Stomach smooth muscle (tissue), 2 donors: ENCODE data around the gene UGT1A10.
"Not testable (repeated sequence)": the region's sequence is repeated elsewhere in the genome, so short reads cannot be mapped to it uniquely, and the experiment has no call there.

Source experiments
- H3K27ac ChIP-seq: one replicate; pipeline ENCODE4 v1.7.0; 2013; ENCODE audit warnings: mild to moderate bottlenecking, low read length, inconsistent platforms
- H3K27me3 ChIP-seq, 2 donors: one replicate each; pipeline ENCODE4 v1.7.0; 2013; ENCODE audit warnings: low read length in 2 of 2; ENCODE audit not compliant: insufficient read depth in 2 of 2, control insufficient read depth in 1 of 2
- H3K36me3 ChIP-seq, 2 donors: one replicate each; pipeline ENCODE4 v1.7.0; 2013; ENCODE audit warnings: low read length in 2 of 2; ENCODE audit not compliant: control insufficient read depth in 2 of 2, insufficient read depth in 2 of 2
- H3K4me1 ChIP-seq: one replicate; pipeline ENCODE4 v1.7.0; 2013; ENCODE audit warnings: low read length; ENCODE audit not compliant: control insufficient read depth, insufficient read depth
- H3K4me3 ChIP-seq, 2 donors: one replicate each; pipeline ENCODE4 v1.7.0; 2013; ENCODE audit warnings: low read length in 2 of 2
- H3K9ac ChIP-seq, 2 donors: one replicate each; pipeline ENCODE4 v1.7.0; 2013; ENCODE audit warnings: low read length in 2 of 2, mild to moderate bottlenecking in 1 of 2
- H3K9me3 ChIP-seq, 2 donors: one replicate each; pipeline ENCODE4 v1.7.0; 2013; ENCODE audit warnings: low read length in 2 of 2; ENCODE audit not compliant: control insufficient read depth in 2 of 2
- donor health status: healthy.
- donor health status: Pancreatic carcinoma.

Gene UGT1A10

DNA sequence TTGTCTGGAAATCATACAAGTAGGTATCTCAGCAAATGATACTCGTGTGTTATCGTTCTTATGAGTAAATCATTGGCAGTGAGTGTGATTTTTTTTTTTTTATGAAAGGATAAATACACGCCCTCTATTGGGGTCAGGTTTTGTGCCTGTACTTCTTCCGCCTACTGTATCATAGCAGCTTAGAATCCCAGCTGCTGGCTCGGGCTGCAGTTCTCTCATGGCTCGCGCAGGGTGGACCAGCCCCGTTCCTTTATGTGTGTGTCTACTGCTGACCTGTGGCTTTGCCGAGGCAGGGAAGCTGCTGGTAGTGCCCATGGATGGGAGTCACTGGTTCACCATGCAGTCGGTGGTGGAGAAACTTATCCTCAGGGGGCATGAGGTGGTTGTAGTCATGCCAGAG is at the start of gene UGT1A10:
Gene UGT1A10 (plus strand): TSS at position 143 of the 400 bp plus-strand sequence. CDS start 75 bp downstream, at position 218.
- H3K36me3 ChIP-seq, H3K9me3 ChIP-seq, H3K4me1 ChIP-seq, H3K4me3 ChIP-seq, H3K27ac ChIP-seq, H3K9ac ChIP-seq, H3K27me3 ChIP-seq: not testable (repeated sequence)

DNA sequence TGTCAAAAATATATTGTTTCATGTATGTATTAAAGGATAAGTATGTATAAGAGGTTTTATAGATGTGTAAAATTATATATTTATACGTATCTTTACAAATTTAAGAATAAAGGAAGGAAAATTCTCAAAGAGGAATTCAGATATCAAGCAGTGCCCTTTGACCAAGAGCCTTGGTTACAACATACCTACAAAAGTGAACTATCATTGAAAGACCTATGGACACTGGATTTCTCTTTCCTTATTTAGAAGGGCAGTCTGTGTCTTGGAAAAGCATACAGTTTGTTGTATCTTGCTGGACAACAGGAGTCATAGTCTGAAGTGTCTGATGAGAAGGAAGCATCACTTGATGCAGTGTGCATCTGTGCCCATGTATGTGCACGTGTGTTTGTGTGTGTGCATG is 47.8 kb upstream of the UGT1A10 start:
- no peaks in the 10 kb centered on the region for H3K9me3 ChIP-seq
- no peak overlapping the region for H3K27ac ChIP-seq
- H3K36me3 ChIP-seq, result no peaks in the 10 kb centered on the region
- no peak overlapping the region for H3K9ac ChIP-seq
- no peaks in the 10 kb centered on the region for H3K4me1 ChIP-seq
- H3K4me3 ChIP-seq, result no peak overlapping the region
- H3K27me3 ChIP-seq, result peaks cover 3 to 4% of the 10 kb centered on the region in 2 donors

DNA sequence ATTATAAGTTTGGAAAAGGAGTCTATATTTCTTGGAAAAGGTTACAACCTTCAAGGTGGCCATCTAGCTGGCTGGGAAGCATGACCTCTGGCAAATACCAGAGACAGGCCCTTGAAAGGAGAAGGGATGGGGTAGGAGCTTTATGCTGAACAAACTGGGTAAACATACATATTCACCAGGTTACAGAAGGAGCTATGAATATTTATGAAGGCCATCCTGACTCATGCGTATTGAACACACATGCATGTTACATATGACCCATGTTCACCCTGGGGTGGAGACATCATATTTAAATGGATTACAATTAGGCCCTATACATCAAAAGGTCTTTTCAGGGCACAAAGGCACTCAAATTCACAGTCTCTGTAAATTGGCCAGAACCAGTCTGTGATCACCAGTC is 43.5 kb upstream of the UGT1A10 start:
- not testable (repeated sequence) for H3K27me3 ChIP-seq

DNA sequence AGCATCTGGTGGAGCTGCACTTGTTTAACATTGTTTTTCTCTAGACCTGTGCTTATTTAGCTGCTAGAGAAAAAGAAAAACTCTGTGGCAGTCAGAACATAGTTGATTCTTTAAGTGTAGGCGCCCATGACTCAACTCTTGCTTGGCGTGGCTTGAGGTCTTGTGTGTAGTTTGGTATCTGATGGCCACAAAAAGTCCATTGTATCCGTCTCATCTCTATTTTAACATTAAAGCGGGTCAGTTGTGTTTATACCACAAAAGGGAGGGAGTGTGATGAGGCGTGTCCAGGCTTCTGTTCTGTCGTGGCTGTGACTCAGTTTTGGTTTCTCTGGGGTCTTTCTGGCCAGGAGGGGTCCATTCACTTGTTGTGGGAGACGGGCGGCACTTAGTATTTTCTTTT is 43.0 kb upstream of the UGT1A10 start:
- Histone ChIP-seq H3K36me3 (no peaks in the 10 kb centered on the region), H3K27ac (no peak overlapping the region), H3K4me1 (no peaks in the 10 kb centered on the region), H3K27me3 (peaks cover 0 to 2% of the 10 kb centered on the region in 2 donors), H3K4me3 (no peak overlapping the region), H3K9ac (no peak overlapping the region), H3K9me3 (no peaks in the 10 kb centered on the region)

More for the DNA sequence above, 43.5 kb upstream of the UGT1A10 start:
- H3K9me3 ChIP-seq, H3K27ac ChIP-seq, H3K36me3 ChIP-seq, H3K4me3 ChIP-seq, H3K4me1 ChIP-seq, H3K9ac ChIP-seq: not testable (repeated sequence)

DNA sequence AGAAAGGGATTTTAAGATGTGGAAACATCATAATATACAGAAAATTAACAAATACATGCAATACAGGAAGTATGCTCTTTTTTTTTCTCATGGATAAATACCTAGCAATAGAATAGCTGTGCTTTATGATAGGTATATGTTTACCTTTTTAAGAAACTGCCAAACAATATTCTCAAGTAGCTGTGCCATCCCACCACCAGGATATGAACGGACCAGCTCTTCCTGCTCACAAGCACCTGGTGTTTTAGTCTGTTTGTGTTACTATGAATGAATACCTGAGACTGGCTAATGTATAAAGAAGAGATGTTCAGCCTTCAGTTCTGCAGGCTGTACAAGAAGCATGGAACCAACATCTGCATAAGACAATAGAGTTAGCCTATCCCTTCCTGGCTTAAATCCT is 38.7 kb upstream of the UGT1A10 start:
- Histone ChIP-seq H3K27ac (no peak overlapping the region), H3K4me1 (no peaks in the 10 kb centered on the region), H3K9me3 (no peaks in the 10 kb centered on the region), H3K36me3 (no peaks in the 10 kb centered on the region), H3K9ac (no peak overlapping the region), H3K4me3 (no peak overlapping the region), H3K27me3 (peaks cover 0 to 2% of the 10 kb centered on the region in 2 donors)

DNA sequence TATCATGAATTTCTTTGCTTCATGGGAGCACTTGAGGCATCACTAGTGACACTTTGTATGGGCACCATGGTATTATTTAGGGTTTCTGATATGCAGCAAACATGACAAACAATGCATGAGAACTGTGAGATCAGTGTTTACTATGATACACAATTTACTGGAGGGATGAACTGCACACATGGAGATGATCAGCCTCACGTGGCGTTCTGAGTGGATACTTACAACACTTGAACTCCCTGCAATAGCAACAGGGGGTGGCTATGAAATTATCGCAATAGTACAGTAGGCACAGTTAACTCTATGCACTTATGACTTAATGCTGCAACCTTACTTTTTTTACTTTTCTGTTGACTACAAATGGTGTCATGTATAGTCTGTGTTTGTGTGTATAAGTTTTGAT is 37.3 kb upstream of the UGT1A10 start:
- Histone ChIP-seq H3K9ac (no peak overlapping the region), H3K9me3 (no peaks in the 10 kb centered on the region), H3K36me3 (no peaks in the 10 kb centered on the region), H3K27me3 (peaks cover 0 to 2% of the 10 kb centered on the region in 2 donors), H3K4me3 (no peak overlapping the region), H3K27ac (no peak overlapping the region), H3K4me1 (peaks cover 2% of the 10 kb centered on the region)

DNA sequence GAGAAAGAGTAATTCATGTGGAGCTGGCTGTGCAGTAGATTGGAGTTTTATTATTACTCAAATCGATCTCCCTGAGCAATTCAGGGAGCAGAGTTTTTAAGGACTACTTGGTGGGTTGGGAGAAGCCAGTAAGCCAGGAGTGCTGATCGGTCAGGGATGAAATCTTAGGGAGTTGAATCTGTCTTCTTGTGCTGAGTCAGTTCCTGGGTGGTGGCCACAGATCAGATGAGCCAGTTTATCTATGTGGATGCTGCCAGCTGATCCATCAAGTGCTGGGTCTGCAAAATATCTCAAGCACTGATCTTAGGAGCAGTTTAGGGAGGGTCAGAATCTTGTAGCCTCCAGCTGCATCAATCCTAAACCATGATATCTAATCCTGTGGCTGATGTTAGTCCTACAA is 35.9 kb upstream of the UGT1A10 start:
- H3K9ac ChIP-seq, result no peak overlapping the region
- no peaks in the 10 kb centered on the region for H3K9me3 ChIP-seq
- no peaks in the 10 kb centered on the region for H3K36me3 ChIP-seq
- H3K4me3 ChIP-seq, result no peak overlapping the region
- H3K27ac ChIP-seq, result no peak overlapping the region
- H3K4me1 ChIP-seq, result peaks cover 2% of the 10 kb centered on the region
- H3K27me3 ChIP-seq, result peaks cover 0 to 2% of the 10 kb centered on the region in 2 donors

DNA sequence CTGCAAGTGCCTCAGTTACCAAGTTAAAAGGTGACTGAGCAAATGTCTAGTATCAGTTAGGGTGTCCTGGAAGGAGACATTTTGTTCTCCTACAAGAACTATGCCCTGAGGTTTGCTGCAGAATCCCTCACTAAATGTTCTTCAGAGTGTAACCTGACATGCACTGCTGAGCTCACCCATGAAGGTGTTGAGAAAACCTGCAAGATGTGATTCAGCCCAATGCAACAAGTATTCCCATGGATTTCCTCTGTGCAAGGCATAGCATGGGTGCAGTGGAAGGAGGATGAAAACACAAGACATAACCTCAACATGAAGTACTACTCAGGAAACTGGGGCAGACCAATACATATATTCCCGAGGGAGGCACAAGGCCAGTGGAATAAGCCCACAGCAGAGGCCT is 34.2 kb upstream of the UGT1A10 start:
- Histone ChIP-seq H3K36me3 (no peaks in the 10 kb centered on the region), H3K4me3 (no peak overlapping the region), H3K4me1 (peaks cover 2% of the 10 kb centered on the region), H3K27me3 (peaks cover 0 to 2% of the 10 kb centered on the region in 2 donors), H3K9me3 (no peaks in the 10 kb centered on the region), H3K27ac (no peak overlapping the region), H3K9ac (no peak overlapping the region)

DNA sequence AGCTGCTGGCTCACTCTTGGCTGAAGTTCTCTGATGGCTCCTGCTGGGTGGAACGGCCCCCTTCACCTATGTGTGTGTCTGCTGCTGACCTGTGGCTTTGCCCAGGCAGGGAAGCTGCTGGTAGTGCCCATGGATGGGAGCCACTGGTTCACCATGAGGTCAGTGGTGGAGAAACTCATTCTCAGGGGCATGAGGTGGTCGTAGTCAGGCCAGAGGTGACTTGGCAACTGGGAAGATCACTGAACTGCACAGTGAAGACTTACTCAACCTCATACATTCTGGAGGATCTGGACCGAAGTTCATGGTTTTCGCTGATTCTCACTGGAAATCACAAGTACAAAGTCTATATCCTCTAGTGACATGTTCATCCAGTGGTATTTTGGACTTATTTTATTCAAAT is 32.7 kb upstream of the UGT1A10 start:
- Histone ChIP-seq H3K27ac (no peak overlapping the region), H3K9ac (no peak overlapping the region), H3K4me3 (no peak overlapping the region), H3K4me1 (peaks cover 2% of the 10 kb centered on the region), H3K9me3 (no peaks in the 10 kb centered on the region), H3K27me3 (peaks cover 0 to 2% of the 10 kb centered on the region in 2 donors), H3K36me3 (no peaks in the 10 kb centered on the region)

DNA sequence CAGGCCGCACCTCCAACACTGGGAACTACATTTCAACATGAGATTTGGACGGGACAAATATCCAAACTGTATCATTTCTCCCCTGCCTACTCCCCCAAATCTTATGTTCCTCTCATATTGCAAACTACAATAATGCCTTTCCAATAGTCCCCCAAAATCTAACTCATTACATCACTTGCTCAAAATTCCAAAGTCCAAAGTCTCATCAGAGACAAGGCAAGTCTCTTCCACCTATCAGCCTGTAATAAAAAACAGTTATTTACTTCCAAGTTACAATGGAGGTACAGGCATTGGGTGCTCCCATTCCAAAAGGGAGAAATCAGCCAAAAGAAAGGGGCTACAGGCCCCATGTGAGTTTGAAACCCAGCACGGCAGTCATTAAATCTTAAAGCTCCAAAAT is 31.4 kb upstream of the UGT1A10 start:
- Histone ChIP-seq H3K27ac (no peak overlapping the region), H3K36me3 (no peaks in the 10 kb centered on the region), H3K9me3 (no peaks in the 10 kb centered on the region), H3K9ac (no peak overlapping the region), H3K27me3 (peaks cover 0 to 2% of the 10 kb centered on the region in 2 donors), H3K4me1 (peaks cover 2% of the 10 kb centered on the region), H3K4me3 (no peak overlapping the region)

DNA sequence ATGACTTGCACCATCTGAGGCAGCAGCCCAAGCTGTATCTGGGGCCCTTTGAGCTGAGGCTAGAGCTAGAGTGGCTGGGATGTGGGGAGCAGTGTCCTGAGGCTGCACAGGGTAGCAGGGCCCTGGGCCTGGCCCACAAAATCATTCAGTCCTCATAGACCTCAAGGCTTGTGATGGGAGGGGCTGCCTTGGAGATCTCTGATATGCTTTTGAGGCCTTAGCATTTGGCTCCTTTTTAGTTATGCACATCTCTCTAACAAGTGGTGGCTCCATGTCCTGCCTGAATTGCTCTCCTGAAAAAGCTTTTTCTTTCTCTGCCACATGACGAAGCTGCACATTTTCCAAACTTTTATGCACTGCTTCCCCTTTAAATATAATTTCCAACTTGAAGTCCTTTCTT is 30.6 kb upstream of the UGT1A10 start:
- no peak overlapping the region for H3K9ac ChIP-seq
- H3K4me1 ChIP-seq, result peaks cover 2% of the 10 kb centered on the region
- no peaks in the 10 kb centered on the region for H3K27me3 ChIP-seq
- H3K9me3 ChIP-seq, result no peaks in the 10 kb centered on the region
- H3K4me3 ChIP-seq, result no peak overlapping the region
- no peak overlapping the region for H3K27ac ChIP-seq
- no peaks in the 10 kb centered on the region for H3K36me3 ChIP-seq
